HG03025 (cell line): ENCODE data around the gene LENG9.

Source experiments
- ATAC-seq: cut with Tn5 transposase; IDR thresholded peaks from one replicate; pipeline ENCODE4 v1.9.1; 2021; ENCODE audit warnings: mild to moderate bottlenecking, moderate library complexity; ENCODE audit not compliant: unreplicated experiment, low FRiP score

The LENG9 gene

GRCh38 chr19:54460230-54461005, 3.2 kb downstream of the LENG9 start:
- ATAC-seq, result no peak

- ATAC-seq, result no peak
Observed at GRCh38 chr19:54459282-54460229, 4.0 kb downstream of the LENG9 start.

- ATAC-seq, result no peak
Observed at GRCh38 chr19:54458648-54459281, 4.8 kb downstream of the LENG9 start.

- no peak for ATAC-seq
Observed at GRCh38 chr19:54457773-54458647, 5.6 kb downstream of the LENG9 start.

GRCh38 chr19:54456423-54457373, 6.9 kb downstream of the LENG9 start:
- no peak for ATAC-seq

GRCh38 chr19:54455786-54456422, 7.7 kb downstream of the LENG9 start:
- ATAC-seq, result no peak

- no peak for ATAC-seq
Observed at GRCh38 chr19:54454781-54455675, 8.6 kb downstream of the LENG9 start.

GRCh38 chr19:54453921-54454780, 9.4 kb downstream of the LENG9 start:
- no peak for ATAC-seq

GRCh38 chr19:54452626-54453025, 11.0 kb downstream of the LENG9 start:
- ATAC-seq, result no peak

- no peak for ATAC-seq
Observed at GRCh38 chr19:54451997-54452396, 11.6 kb downstream of the LENG9 start.

GRCh38 chr19:54451331-54451871, 12.2 kb downstream of the LENG9 start:
- ATAC-seq, result no peak

GRCh38 chr19:54449701-54450069, 13.9 kb downstream of the LENG9 start:
- no peak for ATAC-seq

- peak; percentile 79 for ATAC-seq
Observed at GRCh38 chr19:54448774-54449700, 14.5 kb downstream of the LENG9 start, which contains the start of gene LENG8. LENG8 (plus strand) TSS chr19:54449199; CDS start chr19:54451345, 2,146 bp downstream.

- ATAC-seq, result peak; percentile 26
Observed at GRCh38 chr19:54448040-54448773, 15.4 kb downstream of the LENG9 start.
